ENCODE data around the gene COL8A1. TPM values are rescaled to one million over a fixed set of nuclear protein-coding genes. Genes with fewer than 3 reads are reported as not detected.

The COL8A1 gene
- total and polyA plus RNA-seq, 8 donors: 0.31 to 16.5 (median 6.6) TPM

DNA sequence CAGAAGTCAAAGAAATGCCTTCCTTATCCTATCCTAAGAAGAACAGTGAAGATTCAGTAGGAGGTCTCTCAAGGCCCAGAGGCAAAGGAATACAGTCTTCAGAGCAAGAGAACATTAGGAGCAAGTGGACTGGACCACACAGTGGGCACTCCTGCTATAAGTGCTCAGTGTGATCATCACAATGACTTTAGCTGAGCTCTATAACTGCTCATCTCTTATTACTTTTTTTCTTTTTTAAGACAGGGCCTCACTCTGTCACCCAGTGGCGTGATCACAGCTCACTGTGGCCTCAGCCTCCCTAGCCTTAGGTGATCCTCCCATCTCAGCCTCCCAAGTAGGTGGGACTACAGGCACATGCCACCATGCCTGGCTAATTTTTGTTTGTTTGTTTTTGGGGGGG is 48.1 kb downstream of the COL8A1 start:
- DNase-seq: no peak
- Histone ChIP-seq H3K27me3 (no peaks in the 10 kb centered on the region), H3K4me1 (no peaks in the 10 kb centered on the region), H3K9me3 (no peaks in the 10 kb centered on the region), H3K4me3 (no peak overlapping the region), H3K36me3 (no peaks in the 10 kb centered on the region), H3K27ac (no peak overlapping the region)
- TF ChIP-seq, protein P1, sequence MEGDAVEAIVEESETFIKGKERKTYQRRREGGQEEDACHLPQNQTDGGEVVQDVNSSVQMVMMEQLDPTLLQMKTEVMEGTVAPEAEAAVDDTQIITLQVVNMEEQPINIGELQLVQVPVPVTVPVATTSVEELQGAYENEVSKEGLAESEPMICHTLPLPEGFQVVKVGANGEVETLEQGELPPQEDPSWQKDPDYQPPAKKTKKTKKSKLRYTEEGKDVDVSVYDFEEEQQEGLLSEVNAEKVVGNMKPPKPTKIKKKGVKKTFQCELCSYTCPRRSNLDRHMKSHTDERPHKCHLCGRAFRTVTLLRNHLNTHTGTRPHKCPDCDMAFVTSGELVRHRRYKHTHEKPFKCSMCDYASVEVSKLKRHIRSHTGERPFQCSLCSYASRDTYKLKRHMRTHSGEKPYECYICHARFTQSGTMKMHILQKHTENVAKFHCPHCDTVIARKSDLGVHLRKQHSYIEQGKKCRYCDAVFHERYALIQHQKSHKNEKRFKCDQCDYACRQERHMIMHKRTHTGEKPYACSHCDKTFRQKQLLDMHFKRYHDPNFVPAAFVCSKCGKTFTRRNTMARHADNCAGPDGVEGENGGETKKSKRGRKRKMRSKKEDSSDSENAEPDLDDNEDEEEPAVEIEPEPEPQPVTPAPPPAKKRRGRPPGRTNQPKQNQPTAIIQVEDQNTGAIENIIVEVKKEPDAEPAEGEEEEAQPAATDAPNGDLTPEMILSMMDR (IDR thresholded peaks at IDR 0.05): no peak
- TF ChIP-seq EP300 (IDR thresholded peaks at IDR 0.05): no peak
- WGBS, 5 donors: 59 to 75% (median 67%) methylated on average over 1 of the region's 1 CpG
- intact Hi-C loops (cut with DNase I; ENCODE audit: low total_unique reads): loop anchor here (10.0 kb wide), 1 partner anchor 182 kb away; no protein-coding TSS in a partner anchor

DNA sequence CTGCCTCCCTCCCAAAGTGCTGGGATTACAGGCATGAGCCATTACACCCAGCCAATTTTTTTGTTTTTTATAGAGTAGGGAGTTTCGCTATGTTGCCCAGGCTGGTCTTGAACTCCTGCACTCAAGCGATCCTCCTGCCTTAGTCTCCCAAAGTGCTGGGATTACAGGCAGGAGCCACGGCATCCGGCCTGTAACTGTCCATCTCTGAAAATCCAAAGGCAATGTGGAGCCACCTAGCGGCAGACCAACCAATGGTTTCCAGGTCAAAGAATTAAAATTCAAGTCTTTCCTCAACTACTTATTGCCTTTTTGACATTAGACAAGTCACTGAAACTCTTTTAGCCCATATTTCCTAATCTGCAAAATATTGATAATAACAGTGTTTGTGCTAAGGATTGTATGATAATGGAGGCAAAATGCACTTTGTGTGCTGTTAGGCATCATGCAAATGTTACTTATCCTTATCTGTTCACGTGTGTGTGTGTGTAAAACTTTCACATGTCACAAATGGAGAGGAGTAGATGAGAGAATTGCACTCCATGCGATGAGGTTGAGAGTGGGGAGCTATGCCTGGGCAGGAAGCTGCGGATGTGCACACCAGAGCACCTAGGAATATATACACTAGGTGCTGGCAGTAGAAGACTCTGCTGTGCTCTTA is 48.7 kb downstream of the COL8A1 start:
- no peaks in the 10 kb centered on the region for H3K4me1 ChIP-seq
- 24 to 36% (median 31%) methylated on average over 8 of the region's 8 CpGs for WGBS, 5 donors
- DNase-seq: peak; percentile 66 to 70
- H3K27ac ChIP-seq: no peak overlapping the region
- intact Hi-C loops (cut with DNase I; ENCODE audit: low total_unique reads): loop anchor here (10.0 kb wide), 1 partner anchor 182 kb away; no protein-coding TSS in a partner anchor
- no peaks in the 10 kb centered on the region for H3K36me3 ChIP-seq
- no peaks in the 10 kb centered on the region for H3K9me3 ChIP-seq
- no peak overlapping the region for H3K4me3 ChIP-seq
- H3K27me3 ChIP-seq: no peaks in the 10 kb centered on the region
- no peak for TF ChIP-seq EP300 (IDR thresholded peaks at IDR 0.05)
- TF ChIP-seq, protein P1 (IDR thresholded peaks at IDR 0.05): peak in 4 of 7 experiments; percentile 50 to 82 (median 64)

DNA sequence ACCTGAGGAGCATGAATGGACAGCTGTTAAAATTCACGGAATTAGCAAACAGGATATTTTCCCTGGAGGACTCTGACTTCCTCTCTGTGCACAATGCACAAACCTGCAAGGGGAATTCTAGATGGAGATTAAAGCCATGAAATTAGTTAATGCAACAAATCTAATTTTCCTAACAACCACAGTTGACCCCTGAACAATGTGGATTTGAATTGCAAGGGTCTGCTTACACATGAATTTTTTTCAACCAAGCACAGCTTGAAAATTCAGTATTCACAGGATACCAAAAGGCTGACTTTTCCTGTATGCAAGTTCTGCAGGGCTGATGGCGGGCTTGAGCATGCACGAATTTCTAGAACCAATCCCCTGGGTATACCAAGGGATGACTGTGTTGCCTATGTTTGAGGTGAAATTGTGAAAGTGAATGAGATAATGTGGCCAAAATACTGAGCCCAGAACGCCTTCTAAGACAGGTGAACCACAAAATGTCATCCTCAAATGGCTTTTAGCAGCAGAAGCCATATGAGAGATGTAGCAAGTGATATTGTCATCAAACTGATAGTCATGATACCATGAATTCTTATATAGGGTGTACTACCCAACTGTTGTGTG is 52.5 kb downstream of the COL8A1 start:
- Histone ChIP-seq H3K27me3 (no peaks in the 10 kb centered on the region), H3K36me3 (no peaks in the 10 kb centered on the region), H3K4me3 (no peak overlapping the region), H3K27ac (no peak overlapping the region), H3K4me1 (no peaks in the 10 kb centered on the region), H3K9me3 (no peaks in the 10 kb centered on the region)
- WGBS, 5 donors: 57 to 73% (median 60%) methylated on average over 4 of the region's 4 CpGs
- TF ChIP-seq POLR2A (IDR thresholded peaks at IDR 0.05): no peak
- no peak for TF ChIP-seq POLR2AphosphoS5 (IDR thresholded peaks at IDR 0.05)
- TF ChIP-seq EP300 (IDR thresholded peaks at IDR 0.05): no peak
- TF ChIP-seq, protein P1 (IDR thresholded peaks at IDR 0.05): no peak
- no peak for DNase-seq
- intact Hi-C loops (cut with DNase I; ENCODE audit: low total_unique reads): no loop called here

DNA sequence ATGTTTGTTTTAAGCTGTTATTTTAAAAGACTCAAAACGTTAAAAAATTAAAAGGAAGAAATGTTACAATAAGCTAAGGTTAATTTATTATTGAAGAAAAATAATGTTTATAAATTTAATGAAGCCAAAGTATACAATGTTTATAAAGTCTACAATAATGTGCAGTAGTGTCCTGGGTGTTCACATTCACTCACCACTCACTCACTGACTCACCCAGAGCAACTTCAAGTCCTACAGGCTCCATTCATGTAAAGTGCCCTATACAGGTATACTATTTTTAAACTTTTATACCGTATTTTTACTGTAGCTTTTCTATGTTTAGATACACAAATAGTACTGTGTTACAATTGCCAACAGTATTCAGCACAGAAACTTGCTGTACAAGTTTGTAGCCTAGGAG is 55.2 kb downstream of the COL8A1 start:
- no peak overlapping the region for H3K27ac ChIP-seq
- TF ChIP-seq EP300 (IDR thresholded peaks at IDR 0.05): no peak
- no peak for TF ChIP-seq POLR2AphosphoS5 (IDR thresholded peaks at IDR 0.05)
- no peak for TF ChIP-seq POLR2A (IDR thresholded peaks at IDR 0.05)
- TF ChIP-seq, protein P1 (IDR thresholded peaks at IDR 0.05): no peak
- intact Hi-C loops (cut with DNase I; ENCODE audit: low total_unique reads): no loop called here

More for the DNA sequence above, 55.2 kb downstream of the COL8A1 start:
- WGBS, 5 donors: 59 to 67% (median 66%) methylated on average over 2 of the region's 2 CpGs
- Histone ChIP-seq H3K27me3 (no peaks in the 10 kb centered on the region), H3K9me3 (no peaks in the 10 kb centered on the region), H3K4me3 (no peak overlapping the region), H3K4me1 (no peaks in the 10 kb centered on the region), H3K36me3 (no peaks in the 10 kb centered on the region)
- DNase-seq: no peak

Data from stomach (tissue), 9 donors.